A549 treated with ZK216348 at 1 μM for 4 hours (cell line): ENCODE measurements around the gene TUBGCP4. TPM values are rescaled to one million over a fixed set of nuclear protein-coding genes. Genes with fewer than 3 reads are reported as not detected.

Experiments
- total RNA-seq: library from RNA; stranded (reverse); fragments of 200-300 nt; extraction: Qiagen RNA extraction; gene quantifications from 5 replicates; pipeline ENCODE4 v1.2.3, GENCODE V29; 2022; ENCODE audit warnings: low read depth

TUBGCP4 gene
- 4.1 to 8.3 TPM (median 6.6 TPM) in 5 replicates for total RNA-seq

GRCh38 chr15:43370975-43371974 lies at the start of gene TUBGCP4, which contains the start of gene ZSCAN29:
Gene TUBGCP4, plus strand, starts transcription at chr15:43371101. Its CDS starts 254 bp downstream, at chr15:43371355.
Gene ZSCAN29, minus strand, starts transcription at chr15:43371043. Its CDS starts 1,130 bp downstream, at chr15:43369913.

GRCh38 chr15:43329960-43330779 lies 40.7 kb upstream of the TUBGCP4 start, which contains the start of gene LCMT2:
Gene LCMT2, minus strand, starts transcription at chr15:43330573. Its CDS starts 84 bp downstream, at chr15:43330489.

Other genes with a start within 250 kb of the TUBGCP4 start
- gene TMEM62, start 237.5 kb upstream of the TUBGCP4 start, total RNA-seq = 5.8 to 9.7 TPM (median 8.0 TPM) in 5 replicates
- 23.4 to 31.0 TPM (median 25.4 TPM) in 5 replicates for gene CCNDBP1, start 185.7 kb upstream of the TUBGCP4 start, total RNA-seq
- gene EPB42, start 150.1 kb upstream of the TUBGCP4 start, total RNA-seq = not detected in 5 replicates
- not detected in 5 replicates for gene TGM5, start 104.2 kb upstream of the TUBGCP4 start, total RNA-seq
- gene TGM7, start 68.8 kb upstream of the TUBGCP4 start, total RNA-seq = not detected in 5 replicates
- gene LCMT2, start 40.5 kb upstream of the TUBGCP4 start, total RNA-seq = 5.7 to 8.2 TPM (median 7.4 TPM) in 5 replicates
- 7.1 to 12.5 TPM (median 9.3 TPM) in 5 replicates for gene ZSCAN29, start 58 bp upstream of the TUBGCP4 start, total RNA-seq
- gene TP53BP1, start 122.1 kb downstream of the TUBGCP4 start, total RNA-seq = 17.4 to 21.4 TPM (median 20.6 TPM) in 5 replicates
- gene MAP1A, start 146.5 kb downstream of the TUBGCP4 start, total RNA-seq = 0.62 to 0.81 TPM (median 0.78 TPM) in 5 replicates
- gene PPIP5K1, start 219.1 kb downstream of the TUBGCP4 start, total RNA-seq = 3.7 to 9.2 TPM (median 5.5 TPM) in 5 replicates
- 2.2 to 4.7 TPM (median 3.7 TPM) in 5 replicates for gene CKMT1B, start 222.9 kb downstream of the TUBGCP4 start, total RNA-seq
- 0.06 to 0.19 TPM (median 0.11 TPM) in 5 replicates for gene STRC, start 247.7 kb downstream of the TUBGCP4 start, total RNA-seq